Measurements from ENCODE around the gene EPHA7.

GRCh38 chr6:93322651-93323050 lies 96.7 kb downstream of the EPHA7 start:
- TF ChIP-seq, protein P1, sequence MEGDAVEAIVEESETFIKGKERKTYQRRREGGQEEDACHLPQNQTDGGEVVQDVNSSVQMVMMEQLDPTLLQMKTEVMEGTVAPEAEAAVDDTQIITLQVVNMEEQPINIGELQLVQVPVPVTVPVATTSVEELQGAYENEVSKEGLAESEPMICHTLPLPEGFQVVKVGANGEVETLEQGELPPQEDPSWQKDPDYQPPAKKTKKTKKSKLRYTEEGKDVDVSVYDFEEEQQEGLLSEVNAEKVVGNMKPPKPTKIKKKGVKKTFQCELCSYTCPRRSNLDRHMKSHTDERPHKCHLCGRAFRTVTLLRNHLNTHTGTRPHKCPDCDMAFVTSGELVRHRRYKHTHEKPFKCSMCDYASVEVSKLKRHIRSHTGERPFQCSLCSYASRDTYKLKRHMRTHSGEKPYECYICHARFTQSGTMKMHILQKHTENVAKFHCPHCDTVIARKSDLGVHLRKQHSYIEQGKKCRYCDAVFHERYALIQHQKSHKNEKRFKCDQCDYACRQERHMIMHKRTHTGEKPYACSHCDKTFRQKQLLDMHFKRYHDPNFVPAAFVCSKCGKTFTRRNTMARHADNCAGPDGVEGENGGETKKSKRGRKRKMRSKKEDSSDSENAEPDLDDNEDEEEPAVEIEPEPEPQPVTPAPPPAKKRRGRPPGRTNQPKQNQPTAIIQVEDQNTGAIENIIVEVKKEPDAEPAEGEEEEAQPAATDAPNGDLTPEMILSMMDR (IDR thresholded peaks at IDR 0.05) = no peak
- TF ChIP-seq EP300 (IDR thresholded peaks at IDR 0.05; ENCODE audit: low read depth) (no peak), POLR2A (IDR thresholded peaks at IDR 0.05) (no peak)
